ENCODE data around the gene SLIT1. TPM values are rescaled to one million over a fixed set of nuclear protein-coding genes. Genes with fewer than 3 reads are reported as not detected.

The SLIT1 gene
- polyA plus RNA-seq, 1 donor (not counting 4 experiments of a cell fraction or from before 2014, with no cell fraction given): 0.01 TPM

- Histone ChIP-seq H3K79me2 (ENCODE audit: control insufficient read depth, insufficient read depth, low read length) (no peaks in the 10 kb centered on the region), H2AFZ (ENCODE audit: control insufficient read depth, low read length) (no peak overlapping the region), H3K4me3 (ENCODE audit: control insufficient read depth in 2 of 3, extremely low read depth in 1 of 3, insufficient read depth in 2 of 3, low read depth in 1 of 3, low read length in 3 of 3) (no peak overlapping the region), H3K4me2 (ENCODE audit: control insufficient read depth, extremely low read depth, insufficient read depth, low read depth, low read length) (no peak overlapping the region), H3K9me3 (ENCODE audit: control insufficient read depth, low read depth, low read length) (no peaks in the 10 kb centered on the region), H3K9ac (ENCODE audit: control insufficient read depth, extremely low read depth, insufficient read depth, low read length) (no peak overlapping the region), H3K9me1 (ENCODE audit: control insufficient read depth, extremely low read depth, insufficient read depth, low read length) (no peaks in the 10 kb centered on the region), H4K20me1 (ENCODE audit: control insufficient read depth, extremely low read depth, insufficient read depth, low read length) (no peaks in the 10 kb centered on the region), H3K36me3 (ENCODE audit: control insufficient read depth in 2 of 2, extremely low read depth in 1 of 2, insufficient read depth in 2 of 2, low read length in 2 of 2) (no peaks in the 10 kb centered on the region), H3K27me3 (ENCODE audit: control insufficient read depth, extremely low read depth, insufficient read depth, low read length) (peaks cover 23% of the 10 kb centered on the region), H3K4me1 (ENCODE audit: control insufficient read depth, extremely low read depth, insufficient read depth, low read length) (peaks cover 3% of the 10 kb centered on the region), H3K27ac (ENCODE audit: control insufficient read depth, insufficient read depth, low read length) (no peak overlapping the region)
- DNase-seq (ENCODE audit: low read depth, low spot score) (no peak), FAIRE-seq (no peak)
- dilution Hi-C loops (cut with MboI; ENCODE audit: extremely low pct_ligation_motif_present, low sequenced_read_pairs): no loop called here
- TF ChIP-seq EZH2 (IDR thresholded peaks at IDR 0.05; ENCODE audit: low read length): no peak
- TF ChIP-seq CTCF (optimal IDR thresholded peaks at IDR 0.05 in 1 of 3, IDR thresholded peaks at IDR 0.05 in 1 of 3, conservative IDR thresholded peaks at IDR 0.05 in 1 of 3; ENCODE audit: extremely low read depth in 1 of 3, insufficient read depth in 2 of 3, low read length in 3 of 3): no peak
Measured at GRCh38 chr10:97200616-97201015, 14.9 kb upstream of the SLIT1 start.

GRCh38 chr10:97199152-97199551 is 13.4 kb upstream of the SLIT1 start:
- dilution Hi-C loops (cut with MboI; ENCODE audit: extremely low pct_ligation_motif_present, low sequenced_read_pairs): no loop called here
- DNase-seq (ENCODE audit: low read depth, low spot score): no peak
- no peaks in the 10 kb centered on the region for H3K9me3 ChIP-seq (ENCODE audit: control insufficient read depth, low read depth, low read length)
- FAIRE-seq: no peak
- H2AFZ ChIP-seq (ENCODE audit: control insufficient read depth, low read length): no peak overlapping the region
- H3K9me1 ChIP-seq (ENCODE audit: control insufficient read depth, extremely low read depth, insufficient read depth, low read length): no peaks in the 10 kb centered on the region
- no peak overlapping the region for H3K9ac ChIP-seq (ENCODE audit: control insufficient read depth, extremely low read depth, insufficient read depth, low read length)
- H3K27ac ChIP-seq (ENCODE audit: control insufficient read depth, insufficient read depth, low read length): no peak overlapping the region
- no peaks in the 10 kb centered on the region for H3K79me2 ChIP-seq (ENCODE audit: control insufficient read depth, insufficient read depth, low read length)
- no peak overlapping the region for H3K4me3 ChIP-seq (ENCODE audit: control insufficient read depth in 2 of 3, extremely low read depth in 1 of 3, insufficient read depth in 2 of 3, low read depth in 1 of 3, low read length in 3 of 3)
- peaks cover 3% of the 10 kb centered on the region for H3K4me1 ChIP-seq (ENCODE audit: control insufficient read depth, extremely low read depth, insufficient read depth, low read length)
- peaks cover 29% of the 10 kb centered on the region for H3K27me3 ChIP-seq (ENCODE audit: control insufficient read depth, extremely low read depth, insufficient read depth, low read length)
- no peaks in the 10 kb centered on the region for H4K20me1 ChIP-seq (ENCODE audit: control insufficient read depth, extremely low read depth, insufficient read depth, low read length)
- H3K4me2 ChIP-seq (ENCODE audit: control insufficient read depth, extremely low read depth, insufficient read depth, low read depth, low read length): no peak overlapping the region
- no peaks in the 10 kb centered on the region for H3K36me3 ChIP-seq (ENCODE audit: control insufficient read depth in 2 of 2, extremely low read depth in 1 of 2, insufficient read depth in 2 of 2, low read length in 2 of 2)
- TF ChIP-seq CTCF (optimal IDR thresholded peaks at IDR 0.05 in 1 of 3, IDR thresholded peaks at IDR 0.05 in 1 of 3, conservative IDR thresholded peaks at IDR 0.05 in 1 of 3; ENCODE audit: extremely low read depth in 1 of 3, insufficient read depth in 2 of 3, low read length in 3 of 3) (no peak), EZH2 (IDR thresholded peaks at IDR 0.05; ENCODE audit: low read length) (no peak)

Data from keratinocyte (primary cell).